CD14-positive monocyte (primary cell): ENCODE results near the gene BICD1. TPM values are rescaled to one million over a fixed set of nuclear protein-coding genes. Genes with fewer than 3 reads are reported as not detected.

ENCODE experiments used
- DNase-seq, 3 donors: peaks; one replicate each; pipeline ENCODE4 v3.0.0-alpha.2; 2011 to 2022
- H2AFZ ChIP-seq: 2 replicates; pipeline ENCODE4 v1.6.0; 2012; ENCODE audit warnings: mild to moderate bottlenecking, low read depth, low read length, inconsistent platforms; ENCODE audit not compliant: insufficient read depth, poor library complexity, severe bottlenecking
- H3K27ac ChIP-seq, 2 donors: 1 replicate in 1 of 2; 2 replicates in 1 of 2; pipeline ENCODE4 v1.5.1; 2012 to 2013; ENCODE audit warnings: low read length in 2 of 2, control low read depth in 1 of 2, inconsistent platforms in 1 of 2, low read depth in 1 of 2, mild to moderate bottlenecking in 1 of 2
- H3K27me3 ChIP-seq, 2 donors: one replicate each; pipeline versions ENCODE4 v1.6.0 to v1.6.1; 2011 to 2013; ENCODE audit warnings: low read length in 2 of 2; ENCODE audit not compliant: control insufficient read depth in 2 of 2, insufficient read depth in 2 of 2
- H3K36me3 ChIP-seq, 2 donors: replicated peaks in 1 of 2; 1 replicate in 1 of 2; 2 replicates in 1 of 2; pipeline versions ENCODE4 v1.5.1 to v1.6.1; 2012 to 2013; ENCODE audit warnings: low read length in 2 of 2, control low read depth in 1 of 2, inconsistent platforms in 1 of 2, mild to moderate bottlenecking in 1 of 2; ENCODE audit not compliant: insufficient read depth in 2 of 2, control insufficient read depth in 1 of 2
- H3K4me1 ChIP-seq, 2 donors: 1 replicate in 1 of 2; 2 replicates in 1 of 2; pipeline versions ENCODE4 v1.5.1 to v1.6.1; 2012 to 2013; ENCODE audit warnings: low read length in 2 of 2, control low read depth in 1 of 2, inconsistent platforms in 1 of 2, mild to moderate bottlenecking in 1 of 2, moderate library complexity in 1 of 2; ENCODE audit not compliant: insufficient read depth in 2 of 2, control insufficient read depth in 1 of 2
- H3K4me2 ChIP-seq: replicated peaks from 2 replicates; pipeline ENCODE3; 2012; ENCODE audit warnings: low read length, moderate library complexity, mild to moderate bottlenecking; ENCODE audit not compliant: poor library complexity, severe bottlenecking; ENCODE audit errors: extremely low read depth
- H3K4me3 ChIP-seq, 3 experiments: fragments of 200-600 bp in 1 of 3; sonication (generic) in 1 of 3; replicated peaks in 1 of 3; 1 replicate in 2 of 3; 2 replicates in 1 of 3; pipeline ENCODE4 v1.5.1; 2011 to 2013; ENCODE audit warnings: low read length in 3 of 3, mild to moderate bottlenecking in 3 of 3, control low read depth in 2 of 3, low read depth in 2 of 3, inconsistent platforms in 1 of 3, moderate library complexity in 1 of 3
- H3K79me2 ChIP-seq: 2 replicates; pipeline ENCODE4 v1.6.0; 2012; ENCODE audit warnings: mild to moderate bottlenecking, control low read depth, inconsistent platforms, low read length, moderate library complexity; ENCODE audit not compliant: insufficient read depth
- H3K9ac ChIP-seq: 2 replicates; pipeline ENCODE4 v1.6.0; 2017; ENCODE audit warnings: low read length, mild to moderate bottlenecking; ENCODE audit not compliant: insufficient read depth, poor library complexity, severe bottlenecking
- H3K9me3 ChIP-seq, 2 donors: replicated peaks in 1 of 2; 1 replicate in 1 of 2; 2 replicates in 1 of 2; pipeline versions ENCODE4 v1.5.1 to v1.6.1; 2012 to 2013; ENCODE audit warnings: low read length in 2 of 2, control low read depth in 1 of 2; ENCODE audit not compliant: control insufficient read depth in 1 of 2, insufficient read depth in 1 of 2
- H4K20me1 ChIP-seq: 2 replicates; pipeline ENCODE4 v1.6.0; 2012; ENCODE audit warnings: mild to moderate bottlenecking, low read length, control low read depth, moderate library complexity; ENCODE audit not compliant: insufficient read depth
- H3K27ac Mint-ChIP-seq, 7 donors: one replicate each; pipeline ENCODE4 v1.8.0; 2020; ENCODE audit warnings: mild to moderate bottlenecking in 7 of 7, mixed read lengths in 7 of 7, moderate library complexity in 6 of 7, inconsistent platforms in 2 of 7
- H3K27me3 Mint-ChIP-seq, 3 donors: one replicate each; pipeline ENCODE4 v1.8.0; 2021 to 2022; ENCODE audit warnings: low read depth in 3 of 3, mild to moderate bottlenecking in 3 of 3, mixed read lengths in 3 of 3, moderate library complexity in 3 of 3, inconsistent platforms in 1 of 3
- H3K36me3 Mint-ChIP-seq, 2 donors: one replicate each; pipeline ENCODE4 v1.8.0; 2020; ENCODE audit warnings: mixed read lengths in 2 of 2, inconsistent platforms in 1 of 2, mild to moderate bottlenecking in 1 of 2
- H3K4me1 Mint-ChIP-seq: one replicate; pipeline ENCODE4 v1.8.0; 2020; ENCODE audit warnings: mild to moderate bottlenecking, mixed read lengths
- H3K4me3 Mint-ChIP-seq, 2 donors: one replicate each; pipeline ENCODE4 v1.8.0; 2020; ENCODE audit warnings: mild to moderate bottlenecking in 2 of 2, mixed read lengths in 2 of 2, moderate library complexity in 1 of 2
- H3K9me3 Mint-ChIP-seq, 7 donors: one replicate each; pipeline ENCODE4 v1.8.0; 2020 to 2022; ENCODE audit warnings: mixed read lengths in 7 of 7, mild to moderate bottlenecking in 6 of 7, moderate library complexity in 6 of 7, inconsistent platforms in 2 of 7
- WGBS: methylation state at CpG from one replicate; pipeline ENCODE4 v1.1.5; 2013; ENCODE audit warnings: missing lambda C conversion rate; ENCODE audit not compliant: insufficient coverage; 5-methylcytosine and 5-hydroxymethylcytosine counted together
- intact Hi-C, 2 donors: fragments of 100-400 bp; cut with micrococcal nuclease; formaldehyde crosslinking; loops; one replicate each; pipeline versions ENCODE4 v1.15.0 to v1.15.1; 2023
- polyA plus RNA-seq, 3 donors: library from polyadenylated mRNA; depleted of rRNA in 1 of 3; unstranded in 2 of 3; stranded (reverse) in 1 of 3; fragments of 300-500 nt in 2 of 3; fragments of >200 nt in 1 of 3; fragmentation: Illumina TruSeq in 2 of 3; gene quantifications; 1 replicate in 2 of 3; 2 replicates in 1 of 3; pipeline ENCODE4 v1.2.3, GENCODE V29; 2012 to 2021
- TF ChIP-seq, protein P1 (sequence below): fragments of 200-600 bp; IDR thresholded peaks from one replicate; pipeline ENCODE4 v1.8.0; 2022; ENCODE audit warnings: antibody characterized with exemption, mild to moderate bottlenecking

The BICD1 gene
- polyA plus RNA-seq, 3 donors: 0.55 to 2.1 (median 1.6) TPM

DNA sequence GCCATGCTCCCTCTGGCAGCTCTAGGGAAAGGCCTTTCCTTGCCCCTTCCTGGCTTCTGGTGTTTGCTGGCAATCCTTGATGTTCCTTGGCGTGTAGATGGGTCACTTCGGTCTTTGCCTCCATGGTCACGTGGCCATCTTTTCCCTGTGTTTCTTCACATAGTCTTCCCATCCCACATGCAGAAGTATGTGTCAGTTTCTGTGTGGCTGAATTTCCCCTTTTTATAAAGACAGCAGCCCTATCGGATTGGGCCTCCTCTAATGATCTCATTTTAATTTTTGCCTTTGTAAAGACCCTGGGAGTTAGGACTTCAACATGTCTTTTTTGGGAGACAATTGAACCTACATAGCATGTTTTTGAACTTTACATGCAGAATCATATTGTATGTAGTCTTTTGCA is 185.5 kb downstream of the BICD1 start:
- intact Hi-C loops: no loop called here
- Mint-ChIP-seq H3K36me3 (no peaks in the 10 kb centered on the region), H3K27me3 (peaks cover 0 to 3% (median 0%) of the 10 kb centered on the region in 3 donors), H3K9me3 (peaks cover 0 to 7% (median 3%) of the 10 kb centered on the region in 7 donors), H3K27ac (peak overlapping the region in 4 of 7 donors; percentile 21 to 62 (median 34)), H3K4me1 (peaks cover 8% of the 10 kb centered on the region), H3K4me3 (peak overlapping the region in 1 of 2 donors; percentile 63)
- H4K20me1 ChIP-seq: no peaks in the 10 kb centered on the region
- H3K27me3 ChIP-seq: no peaks in the 10 kb centered on the region
- no CpG with 5 or more reads among the region's 4 CpGs for WGBS
- H3K79me2 ChIP-seq: no peaks in the 10 kb centered on the region
- H3K9ac ChIP-seq: no peak overlapping the region
- peak; percentile 4 to 62 (median 19) for DNase-seq
- no peaks in the 10 kb centered on the region for H3K9me3 ChIP-seq
- TF ChIP-seq, protein P1, sequence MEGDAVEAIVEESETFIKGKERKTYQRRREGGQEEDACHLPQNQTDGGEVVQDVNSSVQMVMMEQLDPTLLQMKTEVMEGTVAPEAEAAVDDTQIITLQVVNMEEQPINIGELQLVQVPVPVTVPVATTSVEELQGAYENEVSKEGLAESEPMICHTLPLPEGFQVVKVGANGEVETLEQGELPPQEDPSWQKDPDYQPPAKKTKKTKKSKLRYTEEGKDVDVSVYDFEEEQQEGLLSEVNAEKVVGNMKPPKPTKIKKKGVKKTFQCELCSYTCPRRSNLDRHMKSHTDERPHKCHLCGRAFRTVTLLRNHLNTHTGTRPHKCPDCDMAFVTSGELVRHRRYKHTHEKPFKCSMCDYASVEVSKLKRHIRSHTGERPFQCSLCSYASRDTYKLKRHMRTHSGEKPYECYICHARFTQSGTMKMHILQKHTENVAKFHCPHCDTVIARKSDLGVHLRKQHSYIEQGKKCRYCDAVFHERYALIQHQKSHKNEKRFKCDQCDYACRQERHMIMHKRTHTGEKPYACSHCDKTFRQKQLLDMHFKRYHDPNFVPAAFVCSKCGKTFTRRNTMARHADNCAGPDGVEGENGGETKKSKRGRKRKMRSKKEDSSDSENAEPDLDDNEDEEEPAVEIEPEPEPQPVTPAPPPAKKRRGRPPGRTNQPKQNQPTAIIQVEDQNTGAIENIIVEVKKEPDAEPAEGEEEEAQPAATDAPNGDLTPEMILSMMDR: no peak
- H2AFZ ChIP-seq: no peak overlapping the region
- no peak overlapping the region for H3K4me3 ChIP-seq
- H3K36me3 ChIP-seq: no peaks in the 10 kb centered on the region
- H3K4me1 ChIP-seq: peaks cover 0 to 9% of the 10 kb centered on the region in 2 donors
- peak overlapping the region; percentile 40 for H3K4me2 ChIP-seq
- peak overlapping the region in 1 of 2 donors; percentile 37 for H3K27ac ChIP-seq

DNA sequence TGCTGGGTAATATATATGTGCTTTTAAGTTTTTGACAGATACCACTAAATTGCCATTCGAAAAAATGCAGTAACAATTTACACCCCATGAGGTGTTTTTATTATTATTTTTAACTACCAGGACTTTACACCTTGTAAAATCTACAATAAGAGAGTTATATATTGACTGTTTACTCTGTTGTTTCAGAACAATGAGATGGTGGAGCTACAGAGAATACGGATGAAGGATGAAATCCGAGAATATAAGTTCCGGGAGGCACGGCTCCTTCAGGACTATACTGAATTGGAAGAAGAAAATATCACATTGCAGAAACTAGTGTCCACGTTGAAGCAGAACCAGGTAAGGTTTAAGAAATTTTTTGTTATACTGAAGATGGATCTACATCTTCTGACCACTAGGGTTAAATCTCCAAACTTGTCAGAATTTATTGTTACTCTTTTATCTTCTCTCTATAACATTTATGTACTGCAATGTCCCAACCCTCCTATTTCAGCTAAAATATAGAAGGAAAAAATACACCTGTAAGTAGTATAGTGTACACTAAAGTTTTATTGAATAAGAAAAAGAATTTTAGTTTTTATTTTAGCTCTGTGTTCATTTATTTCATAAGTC is 187.3 kb downstream of the BICD1 start:
- WGBS: 100% methylated on average over 2 of the region's 6 CpGs
- no peak overlapping the region for H3K4me3 ChIP-seq
- peaks cover 0 to 9% of the 10 kb centered on the region in 2 donors for H3K4me1 ChIP-seq
- H3K27ac ChIP-seq: no peak overlapping the region
- peaks cover 0 to 3% (median 0%) of the 10 kb centered on the region in 3 donors for H3K27me3 Mint-ChIP-seq
- intact Hi-C loops: no loop called here
- no peak overlapping the region for H3K4me3 Mint-ChIP-seq
- no peaks in the 10 kb centered on the region for H3K36me3 ChIP-seq
- no peaks in the 10 kb centered on the region for H3K27me3 ChIP-seq
- no peak overlapping the region for H3K27ac Mint-ChIP-seq
- H3K4me2 ChIP-seq: no peak overlapping the region
- no peak overlapping the region for H3K9ac ChIP-seq
- H4K20me1 ChIP-seq: no peaks in the 10 kb centered on the region
- H3K9me3 Mint-ChIP-seq: peaks cover 0 to 7% (median 3%) of the 10 kb centered on the region in 7 donors
- no peak overlapping the region for H2AFZ ChIP-seq
- DNase-seq: no peak
- no peaks in the 10 kb centered on the region for H3K36me3 Mint-ChIP-seq
- peaks cover 8% of the 10 kb centered on the region for H3K4me1 Mint-ChIP-seq
- no peaks in the 10 kb centered on the region for H3K79me2 ChIP-seq
- TF ChIP-seq, protein P1: no peak
- H3K9me3 ChIP-seq: no peaks in the 10 kb centered on the region
